Prostate gland (tissue), 2 donors: ENCODE measurements around the gene SH2D4B.

Experiments used
- POLR2A ChIP-seq: fragments of 450-650 bp; IDR thresholded peaks from one replicate; pipeline ENCODE4 v1.6.1; 2016; ENCODE audit warnings: antibody characterized with exemption, mild to moderate bottlenecking
- POLR2AphosphoS5 ChIP-seq: sonication (generic); formaldehyde crosslinking; IDR thresholded peaks from one replicate; pipeline ENCODE4 v1.6.1; 2017; ENCODE audit warnings: antibody characterized with exemption
- TF ChIP-seq, protein P1 (sequence below), 4 experiments: fragments of 200-600 bp in 2 of 4; fragments of 450-650 bp in 2 of 4; sonication (generic) in 2 of 4; IDR thresholded peaks; 1 replicate in 3 of 4; 2 replicates in 1 of 4; pipeline ENCODE4 v1.5.1; 2016 to 2019; ENCODE audit warnings: antibody characterized with exemption in 4 of 4, mild to moderate bottlenecking in 2 of 4, moderate library complexity in 2 of 4

DNA sequence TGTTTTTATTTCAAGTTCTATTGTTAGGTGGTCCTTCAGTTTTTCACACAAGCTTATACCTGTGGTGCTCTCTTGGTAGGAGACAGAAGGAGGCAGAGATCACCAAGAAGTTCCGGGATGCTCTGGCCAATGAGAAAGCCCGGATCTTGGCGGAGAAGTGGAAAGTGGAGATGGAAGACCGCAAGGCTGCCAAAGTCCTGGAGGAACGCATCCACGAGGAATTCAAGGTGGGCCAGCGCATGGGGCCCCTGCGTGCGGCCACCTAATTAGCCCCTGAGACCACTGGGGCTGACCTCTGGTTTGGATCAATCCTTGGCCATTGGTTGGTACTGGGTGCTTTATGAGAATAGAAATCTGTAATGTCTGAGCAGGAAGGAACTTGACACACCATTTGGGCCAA is 33.6 kb downstream of the SH2D4B start:
- TF ChIP-seq POLR2AphosphoS5 (no peak), POLR2A (no peak)
- TF ChIP-seq, protein P1, sequence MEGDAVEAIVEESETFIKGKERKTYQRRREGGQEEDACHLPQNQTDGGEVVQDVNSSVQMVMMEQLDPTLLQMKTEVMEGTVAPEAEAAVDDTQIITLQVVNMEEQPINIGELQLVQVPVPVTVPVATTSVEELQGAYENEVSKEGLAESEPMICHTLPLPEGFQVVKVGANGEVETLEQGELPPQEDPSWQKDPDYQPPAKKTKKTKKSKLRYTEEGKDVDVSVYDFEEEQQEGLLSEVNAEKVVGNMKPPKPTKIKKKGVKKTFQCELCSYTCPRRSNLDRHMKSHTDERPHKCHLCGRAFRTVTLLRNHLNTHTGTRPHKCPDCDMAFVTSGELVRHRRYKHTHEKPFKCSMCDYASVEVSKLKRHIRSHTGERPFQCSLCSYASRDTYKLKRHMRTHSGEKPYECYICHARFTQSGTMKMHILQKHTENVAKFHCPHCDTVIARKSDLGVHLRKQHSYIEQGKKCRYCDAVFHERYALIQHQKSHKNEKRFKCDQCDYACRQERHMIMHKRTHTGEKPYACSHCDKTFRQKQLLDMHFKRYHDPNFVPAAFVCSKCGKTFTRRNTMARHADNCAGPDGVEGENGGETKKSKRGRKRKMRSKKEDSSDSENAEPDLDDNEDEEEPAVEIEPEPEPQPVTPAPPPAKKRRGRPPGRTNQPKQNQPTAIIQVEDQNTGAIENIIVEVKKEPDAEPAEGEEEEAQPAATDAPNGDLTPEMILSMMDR (IDR thresholded peaks at IDR 0.05) = no peak
